Measurements from ENCODE around the gene LDLRAP1. TPM values are rescaled to one million over a fixed set of nuclear protein-coding genes. Genes with fewer than 3 reads are reported as not detected.

LDLRAP1 gene
- total and polyA plus RNA-seq, 9 of the 15 experiments (the other 6 are each of a cell fraction or from before 2014, with no cell fraction given) = 0.56 to 29.6 (median 16.2) TPM

- peak; percentile 86 for TF ChIP-seq SMARCE1 (IDR thresholded peaks at IDR 0.05)
- no peak for TF ChIP-seq LEF1 (IDR thresholded peaks at IDR 0.05)
- TF ChIP-seq ZNF77 (CRISPR knock-in tag; IDR thresholded peaks at IDR 0.05) = no peak
- TF ChIP-seq POLR2H (tag; IDR thresholded peaks at IDR 0.05; ENCODE audit: low read depth) = no peak
- TF ChIP-seq ATF2 (CRISPR knock-in tag; IDR thresholded peaks at IDR 0.05) = peak; percentile 62; the same call in 1 of the 2 replicates
- TF ChIP-seq NEUROD1 (IDR thresholded peaks at IDR 0.05; ENCODE audit: borderline replicate concordance, low read depth, low read length, partially characterized antibody) = peak; percentile 25
- TF ChIP-seq RBM39 (optimal IDR thresholded peaks at IDR 0.05; ENCODE audit: low read depth, low read length) = no peak
- no peak for TF ChIP-seq ZFP30 (CRISPR knock-in tag; IDR thresholded peaks at IDR 0.05; ENCODE audit: borderline replicate concordance)
- no peak for TF ChIP-seq TEAD4 (IDR thresholded peaks at IDR 0.05; ENCODE audit: low read length)
- no peak for TF ChIP-seq TEAD4 (CRISPR knock-in tag; IDR thresholded peaks at IDR 0.05; ENCODE audit: borderline replicate concordance)
- TF ChIP-seq E2F3 (CRISPR knock-in tag; IDR thresholded peaks at IDR 0.05) = no peak
- TF ChIP-seq ZNF134 (CRISPR knock-in tag; conservative IDR thresholded peaks at IDR 0.05) = no peak
- no peak for TF ChIP-seq POU5F1 (IDR thresholded peaks at IDR 0.05; ENCODE audit: borderline replicate concordance, low read depth, low read length, partially characterized antibody)
- no peak for TF ChIP-seq ZNF57 (CRISPR knock-in tag; IDR thresholded peaks at IDR 0.05)
- TF ChIP-seq, protein P1, sequence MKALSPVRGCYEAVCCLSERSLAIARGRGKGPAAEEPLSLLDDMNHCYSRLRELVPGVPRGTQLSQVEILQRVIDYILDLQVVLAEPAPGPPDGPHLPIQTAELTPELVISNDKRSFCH (CRISPR knock-in tag; IDR thresholded peaks at IDR 0.05) = no peak
- TF ChIP-seq, protein P1 (tag; IDR thresholded peaks at IDR 0.05) = no peak
- TF ChIP-seq, protein P2, sequence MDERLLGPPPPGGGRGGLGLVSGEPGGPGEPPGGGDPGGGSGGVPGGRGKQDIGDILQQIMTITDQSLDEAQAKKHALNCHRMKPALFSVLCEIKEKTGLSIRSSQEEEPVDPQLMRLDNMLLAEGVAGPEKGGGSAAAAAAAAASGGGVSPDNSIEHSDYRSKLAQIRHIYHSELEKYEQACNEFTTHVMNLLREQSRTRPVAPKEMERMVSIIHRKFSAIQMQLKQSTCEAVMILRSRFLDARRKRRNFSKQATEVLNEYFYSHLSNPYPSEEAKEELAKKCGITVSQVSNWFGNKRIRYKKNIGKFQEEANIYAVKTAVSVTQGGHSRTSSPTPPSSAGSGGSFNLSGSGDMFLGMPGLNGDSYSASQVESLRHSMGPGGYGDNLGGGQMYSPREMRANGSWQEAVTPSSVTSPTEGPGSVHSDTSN (CRISPR knock-in tag; IDR thresholded peaks at IDR 0.05; ENCODE audit: low read depth) = no peak
- TF ChIP-seq, protein P2 (tag; conservative IDR thresholded peaks at IDR 0.05; ENCODE audit: low read depth) = no peak
- TF ChIP-seq MNT (conservative IDR thresholded peaks at IDR 0.05) = peak in 1 of 2 experiments; percentile 59; a peak in 1 of 4 replicates
- TF ChIP-seq ZNF384 (IDR thresholded peaks at IDR 0.05; ENCODE audit: low read depth, low read length) = no peak
- TF ChIP-seq FOXM1 (IDR thresholded peaks at IDR 0.05; ENCODE audit: low read depth) = no peak
- TF ChIP-seq FOXM1 (CRISPR knock-in tag; IDR thresholded peaks at IDR 0.05; ENCODE audit: low read depth) = 0 out of 2 replicates have a peak, but pooled peaks have one; percentile 14
- TF ChIP-seq MECOM (CRISPR knock-in tag; IDR thresholded peaks at IDR 0.05) = no peak
- no peak for TF ChIP-seq MCM2 (IDR thresholded peaks at IDR 0.05; ENCODE audit: low read depth)
Measured at GRCh38 chr1:25568834-25569596, 25.6 kb downstream of the LDLRAP1 start (continued).

All from K562 (cell line).